H1 (cell line): Measurements from ENCODE around the gene HDDC3. TPM values are rescaled to one million over a fixed set of nuclear protein-coding genes. Genes with fewer than 3 reads are reported as not detected.

Experiments
- CTCF ChIA-PET: fragments of 300-600 bp; sonication (Branson Sonifier 250); formaldehyde crosslinking; loops from one replicate; lab custom pipeline; 2021; ENCODE audit not compliant: partially characterized antibody; lab: Charles Lee
- POLR2A ChIA-PET: fragments of 300-600 bp; sonication (Branson Sonifier 250); formaldehyde crosslinking; loops from one replicate; lab custom pipeline; 2021; ENCODE audit warnings: inconsistent platforms; ENCODE audit not compliant: partially characterized antibody; lab: Charles Lee
- DNase-seq, 2 experiments: peaks; one replicate each; pipeline versions ENCODE4 v3.0.0 to v3.0.0-alpha.2; 2010 to 2022; ENCODE audit warnings: low spot score in 2 of 2, low read depth in 1 of 2, mixed read lengths in 1 of 2
- FAIRE-seq: peaks from 2 replicates; lab custom pipeline; 2011; peaks lifted over from hg19 to GRCh38; lab: Jason Lieb, UNC
- H2AFZ ChIP-seq: 2 replicates; pipeline ENCODE4 v1.8.1; 2012; ENCODE audit warnings: low read length, inconsistent platforms
- H2AK5ac ChIP-seq: 2 replicates; pipeline ENCODE4 v1.6.1; 2013; ENCODE audit warnings: low read depth, low read length
- H2BK120ac ChIP-seq: replicated peaks from 2 replicates; pipeline ENCODE3; 2013; ENCODE audit warnings: low read depth, low read length, inconsistent platforms
- H2BK12ac ChIP-seq: 2 replicates; pipeline ENCODE4 v1.6.1; 2013; ENCODE audit warnings: low read depth, low read length
- H2BK15ac ChIP-seq: 2 replicates; pipeline ENCODE4 v1.6.1; 2013; ENCODE audit warnings: low read length
- H2BK20ac ChIP-seq: 2 replicates; pipeline ENCODE4 v1.6.1; 2013; ENCODE audit warnings: low read length
- H2BK5ac ChIP-seq: 2 replicates; pipeline ENCODE4 v1.6.1; 2013; ENCODE audit warnings: low read depth, low read length
- H3K14ac ChIP-seq: 2 replicates; pipeline ENCODE4 v1.6.1; 2013; ENCODE audit warnings: inconsistent platforms; ENCODE audit not compliant: insufficient read length
- H3K18ac ChIP-seq: 2 replicates; pipeline ENCODE4 v1.6.1; 2013; ENCODE audit warnings: low read length; ENCODE audit errors: extremely low read depth
- H3K23ac ChIP-seq: 2 replicates; pipeline ENCODE4 v1.6.1; 2013; ENCODE audit warnings: inconsistent platforms; ENCODE audit not compliant: insufficient read length
- H3K23me2 ChIP-seq: 2 replicates; pipeline ENCODE4 v1.6.1; 2013; ENCODE audit warnings: low read depth, low read length
- H3K27ac ChIP-seq: 2 replicates; pipeline ENCODE4 v1.6.1; 2011; ENCODE audit warnings: low read depth, low read length, inconsistent platforms
- H3K27me3 ChIP-seq, 4 experiments: replicated peaks in 1 of 4; 1 replicate in 1 of 4; 2 replicates in 3 of 4; pipeline versions ENCODE4 v1.6.1 to v1.8.1; 2011 to 2013; ENCODE audit warnings: low read length in 3 of 4, mild to moderate bottlenecking in 3 of 4, inconsistent platforms in 2 of 4, mixed read lengths in 2 of 4, moderate library complexity in 1 of 4; ENCODE audit not compliant: control insufficient read depth in 3 of 4, insufficient read depth in 3 of 4; ENCODE audit errors: extremely low read depth in 1 of 4
- H3K36me3 ChIP-seq, 4 experiments: 2 replicates each; pipeline versions ENCODE4 v1.6.1 to v1.8.1; 2011 to 2013; ENCODE audit warnings: mild to moderate bottlenecking in 4 of 4, low read length in 3 of 4, moderate library complexity in 2 of 4, control low read depth in 1 of 4, inconsistent platforms in 1 of 4; ENCODE audit not compliant: insufficient read depth in 4 of 4, control insufficient read depth in 2 of 4
- H3K4ac ChIP-seq: replicated peaks from 2 replicates; pipeline ENCODE3; 2013; ENCODE audit warnings: low read length, low read depth, mixed read lengths, inconsistent platforms; ENCODE audit not compliant: insufficient read length
- H3K4me1 ChIP-seq, 4 experiments: replicated peaks in 1 of 4; 1 replicate in 1 of 4; 2 replicates in 3 of 4; pipeline versions ENCODE4 v1.6.1 to v1.8.1; 2011 to 2013; ENCODE audit warnings: low read length in 3 of 4, inconsistent platforms in 2 of 4, mixed read lengths in 1 of 4; ENCODE audit not compliant: insufficient read depth in 4 of 4, control insufficient read depth in 3 of 4
- H3K4me2 ChIP-seq, 2 experiments: 2 replicates each; pipeline versions ENCODE4 v1.6.1 to v1.8.1; 2011 to 2013; ENCODE audit warnings: low read depth in 2 of 2, low read length in 2 of 2, control low read depth in 1 of 2, inconsistent platforms in 1 of 2, mild to moderate bottlenecking in 1 of 2; ENCODE audit not compliant: insufficient read depth in 1 of 2
- H3K4me3 ChIP-seq, 4 experiments: fragments of 200-600, 300-600 bp in 1 of 4; sonication (generic), shearing (Covaris generic), sonication (Bioruptor Twin) in 1 of 4; 2 replicates each; pipeline versions ENCODE4 v1.5.1 to v1.8.1; 2011 to 2016; ENCODE audit warnings: low read length in 4 of 4, low read depth in 3 of 4, control low read depth in 2 of 4, inconsistent platforms in 2 of 4, mild to moderate bottlenecking in 2 of 4, mixed read lengths in 1 of 4, moderate library complexity in 1 of 4; ENCODE audit not compliant: insufficient read depth in 2 of 4; ENCODE audit errors: extremely low read depth in 1 of 4
- H3K56ac ChIP-seq: replicated peaks from 2 replicates; pipeline ENCODE3; 2013; ENCODE audit warnings: low read depth, mild to moderate bottlenecking, mixed read lengths, low read length, inconsistent platforms; ENCODE audit not compliant: insufficient read length
- H3K79me1 ChIP-seq: 2 replicates; pipeline ENCODE4 v1.6.1; 2013; ENCODE audit warnings: low read depth, low read length, control low read depth
- H3K79me2 ChIP-seq, 2 experiments: 2 replicates each; pipeline versions ENCODE4 v1.6.1 to v1.8.1; 2012 to 2013; ENCODE audit warnings: low read length in 2 of 2, mild to moderate bottlenecking in 2 of 2, inconsistent platforms in 1 of 2; ENCODE audit not compliant: insufficient read depth in 2 of 2, control insufficient read depth in 1 of 2
- H3K9ac ChIP-seq, 4 experiments: replicated peaks in 1 of 4; 1 replicate in 1 of 4; 2 replicates in 3 of 4; pipeline versions ENCODE4 v1.6.1 to v1.8.1; 2011 to 2013; ENCODE audit warnings: low read depth in 3 of 4, low read length in 3 of 4, control low read depth in 2 of 4, mild to moderate bottlenecking in 2 of 4, moderate library complexity in 2 of 4, inconsistent platforms in 1 of 4; ENCODE audit errors: extremely low read depth in 1 of 4
- H3K9me3 ChIP-seq, 2 experiments: 2 replicates each; pipeline versions ENCODE4 v1.6.1 to v1.8.1; 2012 to 2013; ENCODE audit warnings: mild to moderate bottlenecking in 2 of 2, moderate library complexity in 2 of 2, control low read depth in 1 of 2, inconsistent platforms in 1 of 2, low read depth in 1 of 2, low read length in 1 of 2, mixed read lengths in 1 of 2; ENCODE audit not compliant: insufficient read depth in 2 of 2
- H4K20me1 ChIP-seq, 2 experiments: replicated peaks in 1 of 2; 2 replicates each; pipeline versions ENCODE3 to v1.8.1; 2011 to 2013; ENCODE audit warnings: inconsistent platforms in 2 of 2, low read length in 2 of 2, mild to moderate bottlenecking in 1 of 2; ENCODE audit not compliant: insufficient read depth in 2 of 2, control insufficient read depth in 1 of 2
- H4K5ac ChIP-seq: 2 replicates; pipeline ENCODE4 v1.6.1; 2013; ENCODE audit warnings: low read length, low read depth, mixed read lengths, inconsistent platforms; ENCODE audit not compliant: insufficient read length
- H4K8ac ChIP-seq: 2 replicates; pipeline ENCODE4 v1.8.0; 2013; ENCODE audit warnings: mild to moderate bottlenecking, moderate library complexity, low read length, inconsistent platforms; ENCODE audit not compliant: insufficient read depth; ENCODE audit errors: extremely low read depth
- H4K91ac ChIP-seq: replicated peaks from 2 replicates; pipeline ENCODE3; 2013; ENCODE audit warnings: low read length, mixed read lengths, inconsistent platforms; ENCODE audit not compliant: insufficient read length
- CHD2 ChIP-seq: IDR thresholded peaks from 2 replicates; pipeline ENCODE4 v1.6.1; 2012; ENCODE audit warnings: low read length, improper control_type of control experiment
- EP300 ChIP-seq, 2 experiments: IDR thresholded peaks; 1 replicate in 1 of 2; 2 replicates in 1 of 2; pipeline ENCODE4 v1.6.1; 2011 to 2012; ENCODE audit warnings: low read depth in 2 of 2, low read length in 2 of 2, mild to moderate bottlenecking in 2 of 2, borderline replicate concordance in 1 of 2, inconsistent platforms in 1 of 2, moderate library complexity in 1 of 2
- JUND ChIP-seq: IDR thresholded peaks from 2 replicates; pipeline ENCODE4 v1.6.1; 2011; ENCODE audit warnings: mild to moderate bottlenecking, improper control_type of control experiment, low read length
- WGBS, 2 experiments: shearing (Covaris generic) in 1 of 2; methylation state at CpG; one replicate each; pipeline versions ENCODE4 v1.1.6 to v1.1.7; 2013 to 2015; ENCODE audit warnings: low lambda C conversion rate in 2 of 2, mixed read lengths in 2 of 2, inconsistent platforms in 1 of 2, low coverage in 1 of 2, missing lambda C conversion rate in 1 of 2; ENCODE audit not compliant: insufficient replicate concordance in 2 of 2, insufficient coverage in 1 of 2, insufficient read length in 1 of 2; ENCODE audit errors: extremely low coverage in 1 of 2, missing lambda C conversion rate in 1 of 2; 5-methylcytosine and 5-hydroxymethylcytosine counted together
- polyA plus RNA-seq, 7 experiments: library from polyadenylated mRNA; depleted of rRNA in 3 of 7; stranded (reverse) in 5 of 7; unstranded in 2 of 7; fragments of >200 nt in 5 of 7; fragments of 200-250 nt in 2 of 7; gene quantifications; 1 replicate in 5 of 7; 2 replicates in 1 of 7; 4 replicates in 1 of 7; pipeline versions ENCODE4 v1.2.1 to v1.2.3, GENCODE V29; 2011 to 2013; ENCODE audit warnings: missing spikeins in 2 of 7, mixed read lengths in 2 of 7
- total RNA-seq: library from RNA; stranded (reverse); fragmentation: NEBNext Ultra II Directional; extraction: Animal tissue kit (Norgen Biotek cat#: 25700); gene quantifications from 2 replicates; pipeline ENCODE4 v1.2.1, GENCODE V29; 2021
- TF ChIP-seq, protein P1 (sequence below), 3 experiments: IDR thresholded peaks; 1 replicate in 2 of 3; 2 replicates in 1 of 3; pipeline versions ENCODE4 v1.5.1 to v1.6.1; 2011; ENCODE audit warnings: low read length in 3 of 3, mild to moderate bottlenecking in 3 of 3, inconsistent platforms in 2 of 3, low read depth in 1 of 3, moderate library complexity in 1 of 3; ENCODE audit not compliant: insufficient read depth in 1 of 3; ENCODE audit errors: control extremely low read depth in 1 of 3

HDDC3 gene
- total and polyA plus RNA-seq, 2 of the 8 experiments (the other 6 are each of a cell fraction or from before 2014, with no cell fraction given) = 16.3 to 16.5 TPM

DNA sequence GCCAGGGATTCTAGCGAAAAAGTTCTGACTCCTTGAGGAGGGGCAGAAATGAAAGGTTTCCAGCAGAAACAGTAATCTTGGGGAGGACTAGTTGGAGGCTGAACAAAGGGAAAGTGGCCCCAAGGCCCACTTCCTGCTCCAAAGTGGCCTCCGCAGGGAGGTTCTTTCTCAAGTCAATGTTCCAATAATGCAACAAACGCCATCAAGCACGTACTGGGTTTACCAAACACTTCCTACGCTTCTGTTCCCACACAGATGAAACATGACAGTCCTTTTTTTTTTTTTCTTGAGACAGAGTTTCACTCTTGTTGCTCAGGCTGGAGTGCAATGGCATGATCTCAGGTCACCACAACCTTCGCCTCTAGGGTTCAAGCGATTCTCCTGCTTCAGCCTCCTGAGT lies 12.7 kb upstream of the HDDC3 start:
- no peak overlapping the region for H3K4me3 ChIP-seq
- peaks cover 20 to 76% (median 43%) of the 10 kb centered on the region in 4 experiments for H3K36me3 ChIP-seq
- H3K9ac ChIP-seq = no peak overlapping the region
- H4K20me1 ChIP-seq = peaks cover 2 to 4% of the 10 kb centered on the region in 2 experiments
- no peak overlapping the region for H2AFZ ChIP-seq
- no peak overlapping the region for H3K18ac ChIP-seq
- no peak overlapping the region for H4K8ac ChIP-seq
- H3K14ac ChIP-seq = no peak overlapping the region
- H3K79me1 ChIP-seq = no peaks in the 10 kb centered on the region
- ChIA-PET POLR2A (interaction anchor here (1.2 to 1.3 kb wide), 2 partner anchors 10 to 17 kb away, joined by 3 to 6 read pairs; partner anchors contain the start of gene UNC45A), CTCF (interaction anchor here (0.6 to 20.7 kb wide), 4 partner anchors 9 to 49 kb away, joined by 3 to 306 read pairs (median 23); partner anchors contain the start of genes HDDC3, RCCD1 and UNC45A)
- no peaks in the 10 kb centered on the region for H3K4me1 ChIP-seq
- no peaks in the 10 kb centered on the region for H3K9me3 ChIP-seq
- no peak overlapping the region for H2BK20ac ChIP-seq
- no peak overlapping the region for H2BK5ac ChIP-seq
- H3K4ac ChIP-seq = no peak overlapping the region
- H4K5ac ChIP-seq = no peak overlapping the region
- no peak overlapping the region for H2AK5ac ChIP-seq
- DNase-seq = no peak
- no peak overlapping the region for H3K56ac ChIP-seq
- no peak overlapping the region for H3K23ac ChIP-seq
- no peaks in the 10 kb centered on the region for H3K27me3 ChIP-seq
- H3K23me2 ChIP-seq = no peaks in the 10 kb centered on the region
- WGBS, 2 experiments = 94% methylated on average over 7 of the region's 7 CpGs; no CpG with 5 or more reads in 1 of the 2 experiments
- no peak overlapping the region for H2BK120ac ChIP-seq
- no peak overlapping the region for H3K4me2 ChIP-seq
- no peak overlapping the region for H2BK12ac ChIP-seq
- no peak overlapping the region for H2BK15ac ChIP-seq
- FAIRE-seq = no peak
- no peak overlapping the region for H4K91ac ChIP-seq
- no peak overlapping the region for H3K27ac ChIP-seq
- no peaks in the 10 kb centered on the region for H3K79me2 ChIP-seq
- TF ChIP-seq EP300 (IDR thresholded peaks at IDR 0.05; ENCODE audit: borderline replicate concordance in 1 of 2, low read depth in 2 of 2, low read length in 2 of 2) (no peak), JUND (no peak), CHD2 (no peak)
- TF ChIP-seq, protein P1, sequence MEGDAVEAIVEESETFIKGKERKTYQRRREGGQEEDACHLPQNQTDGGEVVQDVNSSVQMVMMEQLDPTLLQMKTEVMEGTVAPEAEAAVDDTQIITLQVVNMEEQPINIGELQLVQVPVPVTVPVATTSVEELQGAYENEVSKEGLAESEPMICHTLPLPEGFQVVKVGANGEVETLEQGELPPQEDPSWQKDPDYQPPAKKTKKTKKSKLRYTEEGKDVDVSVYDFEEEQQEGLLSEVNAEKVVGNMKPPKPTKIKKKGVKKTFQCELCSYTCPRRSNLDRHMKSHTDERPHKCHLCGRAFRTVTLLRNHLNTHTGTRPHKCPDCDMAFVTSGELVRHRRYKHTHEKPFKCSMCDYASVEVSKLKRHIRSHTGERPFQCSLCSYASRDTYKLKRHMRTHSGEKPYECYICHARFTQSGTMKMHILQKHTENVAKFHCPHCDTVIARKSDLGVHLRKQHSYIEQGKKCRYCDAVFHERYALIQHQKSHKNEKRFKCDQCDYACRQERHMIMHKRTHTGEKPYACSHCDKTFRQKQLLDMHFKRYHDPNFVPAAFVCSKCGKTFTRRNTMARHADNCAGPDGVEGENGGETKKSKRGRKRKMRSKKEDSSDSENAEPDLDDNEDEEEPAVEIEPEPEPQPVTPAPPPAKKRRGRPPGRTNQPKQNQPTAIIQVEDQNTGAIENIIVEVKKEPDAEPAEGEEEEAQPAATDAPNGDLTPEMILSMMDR (IDR thresholded peaks at IDR 0.05; ENCODE audit: control extremely low read depth in 1 of 3, insufficient read depth in 1 of 3, low read depth in 1 of 3, low read length in 3 of 3) = no peak
